Measurements from ENCODE around the gene KRT4. TPM values are rescaled to one million over a fixed set of nuclear protein-coding genes. Genes with fewer than 3 reads are reported as not detected.

KRT4 gene
- total RNA-seq, 2 donors from 2014 or later, result not detected

- H3K4me3 Mint-ChIP-seq, result no peak overlapping the region
- H3K27me3 Mint-ChIP-seq (ENCODE audit: insufficient read depth), result no peaks in the 10 kb centered on the region
Measured at GRCh38 chr12:52801773-52802172, 12.1 kb downstream of the KRT4 start.

GRCh38 chr12:52800259-52800917 is 13.5 kb downstream of the KRT4 start:
- no peak overlapping the region for H3K4me3 ChIP-seq (ENCODE audit: low read length)
- no peak for DNase-seq

More at GRCh38 chr12:52801773-52802172, 12.1 kb downstream of the KRT4 start:
- Histone ChIP-seq H3K36me3 (ENCODE audit: control insufficient read depth, insufficient read depth, low read length) (no peaks in the 10 kb centered on the region), H3K9me3 (ENCODE audit: control insufficient read depth, low read length) (no peaks in the 10 kb centered on the region), H3K27me3 (ENCODE audit: control insufficient read depth, insufficient read depth, low read length, poor library complexity, severe bottlenecking) (no peaks in the 10 kb centered on the region), H3K4me1 (ENCODE audit: control insufficient read depth, insufficient read depth, low read length) (no peaks in the 10 kb centered on the region), H3K4me3 (ENCODE audit: low read length) (no peak overlapping the region), H3K9ac (ENCODE audit: extremely low read depth, low read length, poor library complexity, severe bottlenecking) (no peak overlapping the region), H3K27ac (ENCODE audit: low read depth, low read length) (no peak overlapping the region)
- TF ChIP-seq, protein P1, sequence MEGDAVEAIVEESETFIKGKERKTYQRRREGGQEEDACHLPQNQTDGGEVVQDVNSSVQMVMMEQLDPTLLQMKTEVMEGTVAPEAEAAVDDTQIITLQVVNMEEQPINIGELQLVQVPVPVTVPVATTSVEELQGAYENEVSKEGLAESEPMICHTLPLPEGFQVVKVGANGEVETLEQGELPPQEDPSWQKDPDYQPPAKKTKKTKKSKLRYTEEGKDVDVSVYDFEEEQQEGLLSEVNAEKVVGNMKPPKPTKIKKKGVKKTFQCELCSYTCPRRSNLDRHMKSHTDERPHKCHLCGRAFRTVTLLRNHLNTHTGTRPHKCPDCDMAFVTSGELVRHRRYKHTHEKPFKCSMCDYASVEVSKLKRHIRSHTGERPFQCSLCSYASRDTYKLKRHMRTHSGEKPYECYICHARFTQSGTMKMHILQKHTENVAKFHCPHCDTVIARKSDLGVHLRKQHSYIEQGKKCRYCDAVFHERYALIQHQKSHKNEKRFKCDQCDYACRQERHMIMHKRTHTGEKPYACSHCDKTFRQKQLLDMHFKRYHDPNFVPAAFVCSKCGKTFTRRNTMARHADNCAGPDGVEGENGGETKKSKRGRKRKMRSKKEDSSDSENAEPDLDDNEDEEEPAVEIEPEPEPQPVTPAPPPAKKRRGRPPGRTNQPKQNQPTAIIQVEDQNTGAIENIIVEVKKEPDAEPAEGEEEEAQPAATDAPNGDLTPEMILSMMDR (conservative IDR thresholded peaks at IDR 0.05), result no peak
- no peaks in the 10 kb centered on the region for H3K36me3 Mint-ChIP-seq (ENCODE audit: low read depth)
- no peaks in the 10 kb centered on the region for H3K9me3 Mint-ChIP-seq
- DNase-seq, result no peak
- WGBS, 2 experiments (ENCODE audit: insufficient coverage in 1 of 2, insufficient read length in 1 of 2), result 79 to 80% methylated on average over 2 to 3 of the region's 3 CpGs
- peaks cover 13% of the 10 kb centered on the region for H3K4me1 Mint-ChIP-seq
- H3K27ac Mint-ChIP-seq, result no peak overlapping the region

GRCh38 chr12:52799505-52800211 is 14.3 kb downstream of the KRT4 start:
- Mint-ChIP-seq H3K4me3 (no peak overlapping the region), H3K36me3 (ENCODE audit: low read depth) (no peaks in the 10 kb centered on the region), H3K27me3 (ENCODE audit: insufficient read depth) (no peaks in the 10 kb centered on the region), H3K27ac (no peak overlapping the region), H3K4me1 (peaks cover 6% of the 10 kb centered on the region), H3K9me3 (no peaks in the 10 kb centered on the region)
- Histone ChIP-seq H3K27ac (ENCODE audit: low read depth, low read length) (no peak overlapping the region), H3K9ac (ENCODE audit: extremely low read depth, low read length, poor library complexity, severe bottlenecking) (no peak overlapping the region), H3K27me3 (ENCODE audit: control insufficient read depth, insufficient read depth, low read length, poor library complexity, severe bottlenecking) (no peaks in the 10 kb centered on the region), H3K4me3 (ENCODE audit: low read length) (no peak overlapping the region), H3K4me1 (ENCODE audit: control insufficient read depth, insufficient read depth, low read length) (no peaks in the 10 kb centered on the region), H3K9me3 (ENCODE audit: control insufficient read depth, low read length) (no peaks in the 10 kb centered on the region), H3K36me3 (ENCODE audit: control insufficient read depth, insufficient read depth, low read length) (no peaks in the 10 kb centered on the region)
- 76 to 89% methylated on average over 4 to 5 of the region's 5 CpGs for WGBS, 2 experiments (ENCODE audit: insufficient coverage in 1 of 2, insufficient read length in 1 of 2)
- no peak for DNase-seq
- TF ChIP-seq, protein P1 (conservative IDR thresholded peaks at IDR 0.05), result no peak

More at GRCh38 chr12:52800259-52800917, 13.5 kb downstream of the KRT4 start:
- Histone ChIP-seq H3K27me3 (ENCODE audit: control insufficient read depth, insufficient read depth, low read length, poor library complexity, severe bottlenecking) (no peaks in the 10 kb centered on the region), H3K9me3 (ENCODE audit: control insufficient read depth, low read length) (no peaks in the 10 kb centered on the region), H3K9ac (ENCODE audit: extremely low read depth, low read length, poor library complexity, severe bottlenecking) (no peak overlapping the region), H3K27ac (ENCODE audit: low read depth, low read length) (no peak overlapping the region), H3K4me1 (ENCODE audit: control insufficient read depth, insufficient read depth, low read length) (no peaks in the 10 kb centered on the region), H3K36me3 (ENCODE audit: control insufficient read depth, insufficient read depth, low read length) (no peaks in the 10 kb centered on the region)
- Mint-ChIP-seq H3K4me1 (peaks cover 11% of the 10 kb centered on the region), H3K9me3 (no peaks in the 10 kb centered on the region), H3K4me3 (no peak overlapping the region), H3K36me3 (ENCODE audit: low read depth) (no peaks in the 10 kb centered on the region), H3K27ac (no peak overlapping the region), H3K27me3 (ENCODE audit: insufficient read depth) (no peaks in the 10 kb centered on the region)
- TF ChIP-seq, protein P1 (conservative IDR thresholded peaks at IDR 0.05), result no peak
- 100% methylated on average over 1 of the region's 1 CpG for WGBS, 2 experiments (ENCODE audit: insufficient coverage in 1 of 2, insufficient read length in 1 of 2)
